Fibroblast of villous mesenchyme (primary cell): ENCODE data around the gene B4GALNT2. TPM values are rescaled to one million over a fixed set of nuclear protein-coding genes. Genes with fewer than 3 reads are reported as not detected.
"Not testable (repeated sequence)": the region's sequence is repeated elsewhere in the genome, so short reads cannot be mapped to it uniquely, and the experiment has no call there.

ENCODE experiments used
- DNase-seq: peaks from one replicate; pipeline ENCODE4 v3.0.0-alpha.2; 2010; ENCODE audit warnings: low read depth
- H3K4me3 ChIP-seq: 2 replicates; pipeline ENCODE4 v1.5.1; 2011; ENCODE audit warnings: low read depth, mild to moderate bottlenecking, low read length
- total RNA-seq: library from RNA; depleted of rRNA; stranded (reverse); fragments of >200 nt; gene quantifications from 2 replicates; pipeline ENCODE4 v1.2.3, GENCODE V29; 2012
- TF ChIP-seq, protein P1 (sequence below): IDR thresholded peaks from 2 replicates; pipeline ENCODE4 v1.5.1; 2012; ENCODE audit warnings: low read depth, mild to moderate bottlenecking, low read length; ENCODE audit not compliant: insufficient read depth

Gene B4GALNT2
- total RNA-seq, 1 donor: under 0.01 TPM

DNA sequence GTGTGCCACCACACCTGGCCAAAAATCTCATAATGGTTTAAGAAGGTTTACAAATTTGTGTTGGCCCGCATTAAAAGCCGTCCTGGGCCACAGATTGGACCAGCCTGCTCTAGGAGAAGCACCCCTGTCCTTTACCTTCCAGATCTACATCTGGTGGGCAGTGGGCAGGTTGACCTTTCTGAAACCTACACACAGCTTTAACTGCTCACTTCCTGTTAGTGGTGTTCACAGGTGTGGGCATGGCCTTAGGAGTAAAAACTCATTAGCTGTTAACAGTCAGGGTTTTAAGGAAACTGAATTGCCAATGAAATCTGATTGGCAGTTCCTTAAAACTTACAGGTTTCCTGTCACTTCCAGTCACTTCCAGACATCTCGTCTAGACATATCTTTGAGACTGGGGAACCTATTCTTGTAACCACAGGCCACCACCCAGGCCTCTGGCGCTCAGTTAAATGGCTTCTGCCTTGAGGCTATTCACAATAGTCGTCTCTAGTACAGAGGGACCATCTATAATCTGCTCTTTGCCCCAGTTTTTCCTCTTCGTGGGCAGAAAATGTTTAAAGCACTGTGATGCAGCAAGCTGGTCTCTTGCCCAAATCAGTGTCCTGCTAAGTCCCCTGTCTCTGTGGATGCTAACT is 48.5 kb downstream of the B4GALNT2 start:
- TF ChIP-seq, protein P1, sequence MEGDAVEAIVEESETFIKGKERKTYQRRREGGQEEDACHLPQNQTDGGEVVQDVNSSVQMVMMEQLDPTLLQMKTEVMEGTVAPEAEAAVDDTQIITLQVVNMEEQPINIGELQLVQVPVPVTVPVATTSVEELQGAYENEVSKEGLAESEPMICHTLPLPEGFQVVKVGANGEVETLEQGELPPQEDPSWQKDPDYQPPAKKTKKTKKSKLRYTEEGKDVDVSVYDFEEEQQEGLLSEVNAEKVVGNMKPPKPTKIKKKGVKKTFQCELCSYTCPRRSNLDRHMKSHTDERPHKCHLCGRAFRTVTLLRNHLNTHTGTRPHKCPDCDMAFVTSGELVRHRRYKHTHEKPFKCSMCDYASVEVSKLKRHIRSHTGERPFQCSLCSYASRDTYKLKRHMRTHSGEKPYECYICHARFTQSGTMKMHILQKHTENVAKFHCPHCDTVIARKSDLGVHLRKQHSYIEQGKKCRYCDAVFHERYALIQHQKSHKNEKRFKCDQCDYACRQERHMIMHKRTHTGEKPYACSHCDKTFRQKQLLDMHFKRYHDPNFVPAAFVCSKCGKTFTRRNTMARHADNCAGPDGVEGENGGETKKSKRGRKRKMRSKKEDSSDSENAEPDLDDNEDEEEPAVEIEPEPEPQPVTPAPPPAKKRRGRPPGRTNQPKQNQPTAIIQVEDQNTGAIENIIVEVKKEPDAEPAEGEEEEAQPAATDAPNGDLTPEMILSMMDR: no peak
- no peak for DNase-seq
- H3K4me3 ChIP-seq: no peak overlapping the region

DNA sequence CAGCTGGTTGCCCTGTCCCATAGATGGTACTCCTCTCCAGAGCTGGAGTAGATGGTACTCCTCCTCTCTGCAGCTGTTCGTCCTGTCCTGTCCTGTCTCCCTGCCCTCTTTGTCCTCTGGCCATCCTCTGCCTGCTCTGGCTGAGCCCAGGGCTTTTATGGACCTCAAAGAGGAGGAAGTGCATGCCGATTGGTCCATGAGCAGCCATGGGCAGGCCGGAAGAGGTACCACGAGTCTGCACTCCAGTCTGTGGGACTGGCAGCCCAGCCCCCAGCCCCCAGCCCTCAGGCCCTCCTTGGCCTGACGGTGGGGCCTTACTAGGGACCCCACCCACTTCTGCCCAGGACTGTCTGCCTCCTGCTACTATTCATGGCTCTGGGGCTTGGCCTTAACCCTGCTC is 50.8 kb downstream of the B4GALNT2 start:
- no peak for DNase-seq
- no peak overlapping the region for H3K4me3 ChIP-seq
- TF ChIP-seq, protein P1: no peak

DNA sequence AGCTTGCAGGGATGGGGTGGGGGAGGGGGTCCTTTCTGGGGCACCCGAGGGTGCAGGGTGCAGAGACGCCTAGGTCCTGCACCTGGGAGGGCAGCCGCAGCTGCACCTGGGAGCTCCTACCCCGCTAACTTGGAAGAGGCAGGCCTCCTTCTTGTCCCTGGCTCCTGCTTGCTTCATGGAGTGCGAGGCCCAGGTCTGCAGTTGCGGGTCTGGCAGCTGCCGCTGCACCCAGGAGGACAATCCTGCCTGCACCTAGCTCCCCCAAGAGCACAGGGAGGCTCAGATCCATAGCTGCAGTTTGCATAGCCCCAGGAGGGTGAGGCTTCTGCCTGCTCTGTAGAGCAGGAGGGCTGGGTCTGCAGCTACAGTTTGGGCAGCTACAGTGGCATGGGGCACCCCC is 51.2 kb downstream of the B4GALNT2 start:
- TF ChIP-seq, protein P1: no peak

DNA sequence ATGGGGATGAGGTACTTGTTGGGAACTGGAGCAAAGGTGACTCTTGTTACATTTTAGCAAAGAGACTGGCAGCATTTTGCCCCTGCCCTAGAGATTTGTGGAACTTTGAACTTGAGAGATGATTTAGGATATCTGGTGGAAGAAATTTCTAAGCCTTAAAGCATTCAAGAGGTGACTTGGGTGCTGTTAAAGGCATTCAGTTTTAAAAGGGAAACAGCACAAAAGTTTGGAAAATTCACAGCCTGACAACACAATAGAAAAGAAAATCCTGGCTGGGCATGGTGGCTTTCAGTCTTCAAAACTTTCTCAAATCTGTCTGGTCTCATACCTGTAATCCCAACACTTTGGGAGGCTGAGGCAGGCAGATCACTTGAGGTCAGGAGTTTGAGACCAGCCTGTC is 52.0 kb downstream of the B4GALNT2 start:
- not testable (repeated sequence) for H3K4me3 ChIP-seq, DNase-seq

More for the DNA sequence above, 51.2 kb downstream of the B4GALNT2 start:
- no peak for DNase-seq
- no peak overlapping the region for H3K4me3 ChIP-seq

DNA sequence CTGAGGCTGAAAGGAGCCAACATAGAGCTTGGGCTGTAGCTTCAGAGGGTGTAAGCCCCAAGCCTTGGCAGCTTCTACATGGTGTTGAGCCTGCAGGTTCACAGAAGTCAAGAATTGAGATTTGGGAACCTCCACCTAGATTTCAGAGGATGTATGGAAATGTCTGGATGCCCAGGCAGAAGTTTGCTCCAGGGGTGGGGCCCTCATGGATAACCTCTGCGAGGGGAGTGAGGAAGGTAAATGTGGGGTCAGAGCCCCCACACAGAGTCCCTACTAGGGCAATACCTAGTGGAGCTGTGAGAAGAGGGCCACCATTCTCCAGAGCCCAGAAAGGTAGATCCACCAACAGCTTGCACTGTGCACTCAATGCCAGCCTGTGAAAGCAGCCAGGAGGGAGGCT is 52.8 kb downstream of the B4GALNT2 start:
- H3K4me3 ChIP-seq, DNase-seq: not testable (repeated sequence)

DNA sequence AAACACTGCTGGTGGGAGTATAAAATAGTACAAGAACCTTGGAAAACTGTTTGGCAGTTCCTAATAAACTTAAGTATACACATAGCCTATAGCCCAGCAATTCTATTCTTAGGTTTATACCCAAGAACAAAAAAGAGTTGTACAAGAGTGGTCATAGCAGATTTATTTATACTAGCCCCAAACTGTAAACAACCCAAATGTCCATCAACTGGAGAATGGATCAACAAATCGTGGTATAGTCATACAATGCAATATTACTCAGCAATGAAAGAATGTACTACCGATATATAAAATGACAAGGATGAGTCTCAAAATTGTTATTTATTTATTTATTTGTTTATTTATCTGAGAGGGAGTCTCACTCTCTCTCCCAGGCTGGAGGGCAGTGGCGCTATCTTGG is 54.7 kb downstream of the B4GALNT2 start:
- DNase-seq: no peak
- H3K4me3 ChIP-seq: no peak overlapping the region
- TF ChIP-seq, protein P1: no peak

DNA sequence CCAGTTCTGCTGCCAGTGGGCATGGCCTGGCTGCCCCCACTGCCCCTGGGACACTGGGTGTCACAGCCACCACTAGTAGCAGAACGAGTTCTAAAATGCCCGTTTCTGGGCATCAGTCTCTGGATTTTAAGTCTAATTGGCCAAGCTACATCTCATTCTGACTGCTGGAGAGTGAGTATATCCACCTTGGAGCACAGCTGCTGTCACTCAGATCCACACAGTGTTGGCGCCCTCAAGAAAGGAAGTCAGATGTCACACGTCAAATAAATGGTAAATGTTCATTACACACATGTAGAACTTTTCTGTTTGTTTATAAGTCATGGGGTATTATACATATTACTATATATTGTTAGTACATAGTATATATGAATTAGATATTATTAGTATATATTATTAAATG is 58.4 kb downstream of the B4GALNT2 start:
- DNase-seq: no peak
- H3K4me3 ChIP-seq: no peak overlapping the region
- TF ChIP-seq, protein P1: no peak

DNA sequence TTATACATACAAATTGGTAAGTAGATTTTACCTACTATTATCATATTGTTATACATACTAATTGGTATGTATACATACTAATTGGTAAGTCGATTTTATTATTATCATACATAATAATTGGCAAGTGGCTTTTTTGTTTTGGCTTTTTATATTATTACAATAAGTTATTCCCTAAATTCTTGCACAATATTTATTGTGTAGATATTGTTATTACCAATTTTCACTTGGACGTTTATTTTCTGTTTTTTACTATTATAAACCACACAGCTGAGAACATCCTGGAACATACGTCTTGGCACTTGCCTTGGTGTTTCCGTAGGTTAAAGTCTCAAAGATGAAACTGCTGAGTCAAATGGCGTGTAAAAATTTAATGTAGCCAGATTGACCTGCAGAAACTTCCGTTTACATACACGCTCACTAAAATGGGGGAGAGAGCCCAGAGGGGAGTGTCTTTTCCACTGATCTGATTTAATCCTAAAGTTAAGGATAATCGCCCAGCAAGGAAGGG is 58.9 kb downstream of the B4GALNT2 start:
- TF ChIP-seq, protein P1: no peak
- H3K4me3 ChIP-seq: peak overlapping the region; percentile 80
- DNase-seq: no peak
